GM10266 (cell line): Measurements from ENCODE around the gene USP24.

Experiments used
- DNase-seq: peaks from one replicate; pipeline ENCODE4 v3.0.0; 2012; ENCODE audit errors: extremely low spot score
- TF ChIP-seq, protein P1 (sequence below): IDR thresholded peaks from 2 replicates; pipeline ENCODE4 v1.5.1; 2012; ENCODE audit warnings: mild to moderate bottlenecking, low read depth; ENCODE audit not compliant: control insufficient read depth, insufficient read depth; ENCODE audit errors: missing control alignments

USP24 gene

DNA sequence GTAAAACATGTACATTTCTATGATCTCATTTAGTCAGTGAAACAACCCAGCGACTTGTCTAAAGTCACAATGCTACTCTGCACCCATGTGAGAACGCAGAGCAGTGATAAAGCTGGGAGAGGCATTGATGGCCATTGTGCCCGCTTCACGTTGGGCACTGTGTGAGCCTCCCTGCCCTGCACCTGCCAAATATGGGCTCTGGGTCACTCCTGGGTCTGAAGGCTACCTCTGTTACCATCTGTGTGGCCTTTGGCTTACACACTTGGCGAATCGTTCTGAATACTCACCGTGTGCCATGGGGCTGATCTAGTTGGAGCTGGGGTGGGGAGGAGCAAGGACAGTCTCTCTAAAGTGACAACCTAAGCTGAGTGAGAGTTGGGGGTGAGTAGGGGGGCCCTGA is 145.9 kb downstream of the USP24 start:
- TF ChIP-seq, protein P1, sequence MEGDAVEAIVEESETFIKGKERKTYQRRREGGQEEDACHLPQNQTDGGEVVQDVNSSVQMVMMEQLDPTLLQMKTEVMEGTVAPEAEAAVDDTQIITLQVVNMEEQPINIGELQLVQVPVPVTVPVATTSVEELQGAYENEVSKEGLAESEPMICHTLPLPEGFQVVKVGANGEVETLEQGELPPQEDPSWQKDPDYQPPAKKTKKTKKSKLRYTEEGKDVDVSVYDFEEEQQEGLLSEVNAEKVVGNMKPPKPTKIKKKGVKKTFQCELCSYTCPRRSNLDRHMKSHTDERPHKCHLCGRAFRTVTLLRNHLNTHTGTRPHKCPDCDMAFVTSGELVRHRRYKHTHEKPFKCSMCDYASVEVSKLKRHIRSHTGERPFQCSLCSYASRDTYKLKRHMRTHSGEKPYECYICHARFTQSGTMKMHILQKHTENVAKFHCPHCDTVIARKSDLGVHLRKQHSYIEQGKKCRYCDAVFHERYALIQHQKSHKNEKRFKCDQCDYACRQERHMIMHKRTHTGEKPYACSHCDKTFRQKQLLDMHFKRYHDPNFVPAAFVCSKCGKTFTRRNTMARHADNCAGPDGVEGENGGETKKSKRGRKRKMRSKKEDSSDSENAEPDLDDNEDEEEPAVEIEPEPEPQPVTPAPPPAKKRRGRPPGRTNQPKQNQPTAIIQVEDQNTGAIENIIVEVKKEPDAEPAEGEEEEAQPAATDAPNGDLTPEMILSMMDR, result no peak
- no peak for DNase-seq

DNA sequence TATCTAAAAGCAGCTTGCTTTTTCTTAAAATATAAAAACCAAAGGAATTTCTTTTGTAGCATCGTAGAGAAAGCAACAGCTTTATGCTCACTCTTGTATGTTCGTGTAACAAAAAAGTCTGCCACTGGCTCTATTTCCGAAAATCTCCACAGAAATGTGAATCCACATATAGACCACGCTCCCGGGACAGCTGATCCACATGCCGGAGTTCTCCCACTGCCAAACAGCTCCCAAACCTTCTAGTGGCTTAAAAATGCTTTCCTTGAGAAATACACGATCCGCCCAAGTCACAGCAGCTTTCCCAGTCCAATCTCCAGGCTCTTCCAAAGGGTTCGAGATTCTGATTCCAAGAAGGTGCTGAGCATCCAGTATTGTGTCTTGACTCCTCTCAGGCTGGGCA is 146.5 kb downstream of the USP24 start:
- DNase-seq, result no peak
- TF ChIP-seq, protein P1, result no peak

DNA sequence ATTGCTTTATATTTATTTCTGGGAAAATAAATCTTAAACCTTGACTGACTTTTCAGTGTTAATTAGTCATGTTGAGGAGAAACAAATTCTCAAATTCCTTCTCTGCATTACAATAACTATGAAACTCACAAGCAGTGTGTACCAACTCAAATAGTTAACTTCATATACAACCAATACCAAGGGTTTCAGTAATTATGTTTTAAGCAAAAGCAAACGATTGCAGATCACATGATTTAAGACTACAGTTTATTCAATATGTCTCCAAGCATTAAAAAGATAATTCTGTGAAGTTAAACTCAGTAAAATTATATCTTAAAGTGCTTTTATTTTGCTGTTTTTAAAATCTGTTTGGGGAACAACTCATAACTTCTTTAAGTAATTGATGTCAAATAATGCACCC is 147.2 kb downstream of the USP24 start:
- TF ChIP-seq, protein P1, result no peak
- DNase-seq, result no peak

DNA sequence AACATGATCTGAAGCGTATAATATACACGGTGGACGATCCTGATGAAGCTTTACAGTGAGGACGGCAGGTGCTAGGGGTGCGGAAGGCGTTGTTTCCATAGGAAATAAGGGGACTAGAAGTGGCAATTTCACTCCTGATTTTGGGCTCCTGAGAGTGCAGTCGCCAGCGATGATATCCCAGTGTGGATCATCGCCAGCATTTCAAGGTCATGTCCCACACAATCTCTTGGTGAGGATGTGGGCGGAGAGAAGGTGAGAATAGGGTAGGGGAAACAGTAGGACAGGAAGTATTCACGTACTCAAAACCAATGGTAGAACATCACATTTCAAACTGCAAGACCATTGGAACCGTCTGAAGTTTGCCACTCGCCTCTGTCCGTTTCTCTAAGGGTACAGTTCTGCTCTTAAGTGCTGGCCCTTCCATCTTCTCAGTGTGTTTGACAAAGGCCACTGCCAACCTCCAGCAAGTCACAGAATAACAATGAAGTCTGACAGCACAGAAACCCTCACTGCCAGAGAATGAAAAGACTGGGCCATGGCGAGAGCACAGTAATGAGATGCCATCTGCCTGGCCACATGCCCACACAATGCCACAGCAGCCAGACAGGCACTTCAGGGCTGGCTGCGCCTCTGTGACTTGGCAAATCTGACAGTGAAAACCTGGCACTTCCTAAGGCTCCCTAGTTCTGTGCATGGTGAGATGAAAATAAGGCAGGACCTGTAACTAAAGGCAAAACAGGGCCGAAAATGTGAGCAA is 148.0 kb downstream of the USP24 start:
- TF ChIP-seq, protein P1, result no peak
- DNase-seq, result no peak

DNA sequence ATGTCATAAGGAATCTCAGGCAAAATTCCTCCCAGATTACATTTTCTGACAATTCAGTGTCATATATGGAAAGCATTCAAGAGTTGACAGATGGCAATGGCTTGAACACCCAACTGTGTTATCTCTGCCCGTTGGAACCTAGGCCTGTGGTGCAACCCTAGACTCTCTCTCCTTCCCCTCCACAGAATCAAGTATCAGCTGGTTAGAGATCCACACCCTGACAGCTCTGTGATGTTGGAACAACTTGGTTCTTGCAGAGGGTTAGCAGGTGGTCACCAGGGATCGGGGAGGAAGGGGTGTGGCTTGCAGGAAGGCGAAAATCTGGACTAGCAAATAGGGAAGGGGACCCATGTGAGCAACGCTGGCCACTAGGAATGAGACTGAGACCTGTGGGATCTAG is 149.5 kb downstream of the USP24 start:
- DNase-seq, result no peak
- TF ChIP-seq, protein P1, result no peak

DNA sequence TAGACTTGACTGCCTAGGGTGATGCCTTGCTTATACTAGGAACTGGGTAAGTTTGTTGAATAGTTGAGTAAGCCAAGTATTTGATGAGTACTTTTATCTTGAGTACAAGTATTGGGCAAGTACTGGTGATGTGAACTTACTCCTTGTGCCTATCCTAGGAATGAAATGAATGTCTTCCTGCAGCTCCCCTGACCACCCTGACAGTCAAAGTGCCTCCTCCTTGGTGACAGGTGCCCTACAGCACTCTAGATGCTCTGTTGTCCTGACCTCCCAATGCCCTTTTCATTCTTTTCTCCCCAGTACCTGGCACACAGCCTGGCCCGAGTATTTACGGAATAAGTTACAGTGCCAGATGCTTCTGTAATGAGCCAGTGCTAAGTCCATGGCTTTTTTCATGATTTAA is 150.3 kb downstream of the USP24 start:
- no peak for DNase-seq
- TF ChIP-seq, protein P1, result no peak

DNA sequence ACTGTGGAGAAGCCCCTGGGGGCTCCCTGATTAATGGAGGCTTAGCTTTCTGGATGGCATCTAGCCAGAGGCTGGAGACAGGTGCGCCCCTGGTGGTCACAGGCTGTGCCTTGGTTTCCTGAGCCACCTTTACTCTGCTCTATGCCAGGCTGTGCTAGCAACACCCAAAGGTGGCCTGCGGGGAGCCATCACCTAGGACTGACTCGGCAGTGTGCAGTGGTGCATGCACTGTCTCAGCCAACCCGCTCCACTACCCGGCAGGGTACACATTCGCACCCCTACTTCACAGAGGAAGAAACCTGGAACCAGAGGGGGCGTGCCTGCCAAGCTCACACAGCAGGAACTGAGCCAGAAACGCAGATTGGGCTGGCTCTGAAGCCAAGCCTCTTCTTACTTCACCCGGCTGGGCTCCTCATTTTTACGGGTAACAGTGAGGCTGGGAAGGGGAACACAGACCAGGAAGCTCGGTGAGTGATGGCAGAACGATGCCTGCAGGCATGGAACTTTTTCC is 151.0 kb downstream of the USP24 start:
- TF ChIP-seq, protein P1, result no peak
- no peak for DNase-seq
